GM21576 (cell line): ENCODE results near the gene ITPKB.
"Not testable (repeated sequence)": the region's sequence is repeated elsewhere in the genome, so short reads cannot be mapped to it uniquely, and the experiment has no call there.

ENCODE experiments used
- ATAC-seq: cut with Tn5 transposase; IDR thresholded peaks from one replicate; pipeline ENCODE4 v1.9.1; 2021; ENCODE audit warnings: mild to moderate bottlenecking, moderate library complexity; ENCODE audit not compliant: unreplicated experiment

Gene ITPKB

GRCh38 chr1:226738995-226739695, at the start of gene ITPKB:
Gene ITPKB (minus strand): TSS chr1:226739282. CDS start chr1:226737458, 1,824 bp downstream.
- ATAC-seq = peak; percentile 31

- no peak for ATAC-seq
These were observed 48.6 kb upstream of the ITPKB start for GRCh38 chr1:226787638-226788037.

- no peak for ATAC-seq
These were observed 48.0 kb upstream of the ITPKB start for GRCh38 chr1:226787071-226787470.

- ATAC-seq = peak; percentile 86
These were observed 47.5 kb upstream of the ITPKB start for GRCh38 chr1:226786550-226786949.

DNA sequence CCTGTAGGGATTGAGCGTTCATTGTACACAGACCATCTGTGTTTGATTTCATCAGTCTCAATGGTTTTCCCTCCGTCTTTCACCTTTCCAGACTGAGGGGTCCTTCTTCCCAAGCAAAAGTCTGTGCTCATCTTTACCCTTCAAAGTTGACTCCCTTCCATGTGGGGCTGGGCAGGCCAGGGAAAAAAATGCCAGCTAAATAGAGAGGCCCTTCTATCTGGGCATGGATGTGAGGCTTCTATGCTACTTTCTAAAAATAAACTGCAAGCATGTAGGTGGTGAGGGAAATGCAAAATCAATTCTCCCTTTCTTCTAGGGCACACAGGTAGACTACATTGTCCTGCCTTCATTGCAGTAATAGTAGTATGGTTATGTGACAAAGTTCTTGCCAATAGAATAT, 46.7 kb upstream of the ITPKB start:
- ATAC-seq = no peak

DNA sequence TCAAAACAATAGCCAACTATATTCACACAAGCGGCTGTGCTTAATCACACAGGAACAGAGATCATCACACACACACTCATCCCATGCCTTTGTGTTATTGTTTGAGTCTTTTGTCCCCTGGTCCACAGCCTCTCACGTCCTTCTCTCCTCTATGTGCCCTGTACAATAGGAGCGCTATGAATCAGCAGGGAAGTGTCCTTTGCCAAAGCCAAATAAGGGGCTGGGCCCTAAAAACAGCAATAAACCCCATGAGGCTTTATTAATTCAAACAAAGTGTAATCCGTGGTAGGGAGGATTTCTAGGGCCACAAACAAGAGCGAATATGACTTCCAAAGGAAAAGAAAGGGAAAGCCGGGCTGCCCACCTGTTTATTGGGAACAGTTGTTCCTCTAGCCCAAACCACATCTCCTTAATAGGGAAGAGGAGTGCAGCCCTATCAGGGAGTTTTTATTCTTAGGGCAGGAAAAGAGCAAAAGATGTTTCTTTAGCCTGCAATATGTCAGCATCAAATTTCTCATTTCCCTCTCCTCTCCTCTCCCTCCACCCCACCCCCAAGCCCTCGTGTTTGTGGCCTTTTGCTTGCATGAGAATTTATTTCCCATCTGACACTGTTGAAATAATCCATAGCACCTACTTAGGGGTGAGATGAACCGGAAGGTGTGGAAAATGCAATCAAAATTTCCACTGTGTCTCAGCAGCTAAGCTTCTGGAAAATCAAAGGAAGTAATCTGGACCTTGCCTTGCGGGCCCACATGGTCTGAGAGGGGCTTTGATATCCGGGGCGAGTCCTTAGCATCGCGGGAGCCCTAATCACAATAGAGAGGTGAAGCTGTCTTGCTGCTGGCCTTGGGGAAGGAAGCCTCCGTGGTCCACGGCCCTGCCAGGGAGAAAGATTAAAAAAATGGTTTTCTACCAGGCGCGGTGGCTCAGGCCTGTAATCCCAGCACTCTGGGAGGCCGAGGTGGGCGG, 45.3 kb upstream of the ITPKB start:
- no peak for ATAC-seq

GRCh38 chr1:226782845-226783601, 43.9 kb upstream of the ITPKB start:
- ATAC-seq = no peak

- ATAC-seq = no peak
These were observed 43.0 kb upstream of the ITPKB start for GRCh38 chr1:226781937-226782609.

GRCh38 chr1:226779561-226779960, 40.5 kb upstream of the ITPKB start:
- ATAC-seq = no peak

- no peak for ATAC-seq
These were observed 39.6 kb upstream of the ITPKB start for GRCh38 chr1:226778657-226779058.

- no peak for ATAC-seq
These were observed 37.9 kb upstream of the ITPKB start for GRCh38 chr1:226776975-226777374.

- no peak for ATAC-seq
These were observed 37.0 kb upstream of the ITPKB start for GRCh38 chr1:226776066-226776465.

DNA sequence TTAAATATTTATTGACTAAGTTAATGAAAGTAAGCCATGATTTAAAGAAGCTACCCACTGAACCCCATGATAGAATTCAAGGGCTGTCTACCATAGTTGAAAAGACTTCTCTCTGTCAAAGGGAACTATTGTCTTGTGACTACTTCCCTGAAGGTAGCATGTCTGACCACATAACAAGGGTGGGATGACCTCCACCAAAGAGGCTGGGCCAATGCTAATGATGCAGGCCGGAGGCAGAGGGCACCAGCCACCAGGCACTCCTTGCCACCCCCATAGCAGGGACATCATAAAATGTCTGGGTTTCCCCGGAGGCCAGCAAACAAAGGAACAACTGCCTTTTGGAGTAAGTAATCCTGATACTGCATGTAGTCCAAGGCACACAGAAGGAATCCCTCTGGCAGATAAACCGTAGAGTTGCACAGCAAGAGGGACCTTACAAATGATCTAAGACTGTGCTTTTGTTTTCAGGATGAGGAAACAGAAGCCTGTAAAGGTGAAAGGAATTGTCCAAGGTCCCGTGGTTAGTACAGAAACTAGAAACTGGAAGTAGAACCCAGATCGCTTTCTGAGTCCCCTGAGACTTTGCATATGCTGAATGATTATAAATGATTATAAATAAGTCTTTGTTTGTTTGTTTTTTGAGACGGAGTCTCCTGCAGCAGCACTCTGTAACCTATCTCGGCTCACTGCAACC, 33.5 kb upstream of the ITPKB start:
- ATAC-seq = peak; percentile 82

GRCh38 chr1:226767170-226767569, 28.1 kb upstream of the ITPKB start:
- ATAC-seq = not testable (repeated sequence)

DNA sequence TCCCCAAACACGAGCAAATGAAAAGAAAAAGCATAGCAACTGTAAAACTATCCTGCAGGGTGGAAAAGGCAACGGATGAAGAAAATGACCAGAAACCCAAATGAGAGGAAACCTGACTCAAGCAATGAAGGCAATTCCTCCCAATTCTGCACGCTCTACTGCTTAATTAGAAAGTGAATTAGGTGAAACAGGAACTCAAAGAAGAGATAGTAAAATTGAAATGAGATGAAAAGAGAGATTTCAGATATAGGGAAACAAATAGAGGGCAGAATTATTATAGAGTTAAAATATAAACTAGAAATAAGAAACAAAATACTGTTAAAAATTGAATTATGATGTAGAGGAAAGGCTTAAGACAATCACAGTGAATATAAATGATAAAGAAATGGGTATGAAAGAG, 27.5 kb upstream of the ITPKB start:
- ATAC-seq = no peak

DNA sequence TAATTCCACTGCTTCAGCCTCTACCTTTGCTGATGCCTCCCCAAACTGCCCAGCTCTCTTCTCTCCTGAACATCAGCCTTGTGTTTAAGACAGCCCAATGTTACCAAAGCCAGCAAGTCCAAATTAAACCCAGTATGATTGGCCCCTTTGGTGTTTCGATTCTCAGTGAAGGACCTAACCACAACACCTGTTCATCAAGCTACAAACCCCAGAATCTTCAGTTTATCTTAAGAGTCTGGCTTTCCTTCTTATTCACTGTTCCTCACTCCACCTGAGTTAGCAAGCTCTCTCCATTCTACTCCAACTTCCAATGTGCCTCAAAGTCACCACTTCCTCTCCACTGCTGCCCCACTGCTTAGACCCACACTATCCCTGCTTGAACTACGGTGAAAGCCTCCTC, 25.5 kb upstream of the ITPKB start:
- peak; percentile 90 for ATAC-seq

DNA sequence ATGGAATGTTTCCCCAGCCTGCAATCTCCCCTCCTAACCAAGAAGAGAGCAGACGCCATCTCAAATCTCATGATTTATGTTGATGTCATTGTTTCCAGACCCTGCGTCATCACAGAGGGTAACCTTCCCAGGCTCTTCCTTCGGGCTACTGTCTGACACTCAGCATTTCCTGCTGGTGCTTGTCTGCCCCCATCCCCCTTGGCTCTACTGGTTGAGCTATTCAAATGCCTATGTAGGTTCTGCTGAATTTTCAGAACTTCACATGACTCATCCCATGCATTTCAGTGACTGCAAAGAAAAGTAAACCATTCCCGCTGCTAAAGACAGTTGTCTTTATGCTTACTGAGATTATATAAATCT, 24.8 kb upstream of the ITPKB start:
- no peak for ATAC-seq

- no peak for ATAC-seq
These were observed 24.2 kb upstream of the ITPKB start for GRCh38 chr1:226762988-226763904.

GRCh38 chr1:226762055-226762454, 23.0 kb upstream of the ITPKB start:
- no peak for ATAC-seq
